Measurements from ENCODE around the gene ADAM15.

ADAM15 gene

GRCh38 chr1:155094622-155094948 is 43.5 kb downstream of the ADAM15 start:
- no peak for TF ChIP-seq CTCF (IDR thresholded peaks at IDR 0.05; ENCODE audit: extremely low read depth, missing control alignments)
- no peak for DNase-seq (ENCODE audit: low spot score)

- DNase-seq (ENCODE audit: low spot score), result no peak
- TF ChIP-seq CTCF (IDR thresholded peaks at IDR 0.05; ENCODE audit: extremely low read depth, missing control alignments), result no peak
Observed at GRCh38 chr1:155099331-155099730, 48.2 kb downstream of the ADAM15 start.

GRCh38 chr1:155103325-155103724 is 52.2 kb downstream of the ADAM15 start:
- DNase-seq (ENCODE audit: low spot score), result no peak
- TF ChIP-seq CTCF (IDR thresholded peaks at IDR 0.05; ENCODE audit: extremely low read depth, missing control alignments), result no peak

- no peak for DNase-seq (ENCODE audit: low spot score)
- no peak for TF ChIP-seq CTCF (IDR thresholded peaks at IDR 0.05; ENCODE audit: extremely low read depth, missing control alignments)
Observed at GRCh38 chr1:155104605-155105534, 53.8 kb downstream of the ADAM15 start.

GRCh38 chr1:155105604-155106011 is 54.5 kb downstream of the ADAM15 start:
- TF ChIP-seq CTCF (IDR thresholded peaks at IDR 0.05; ENCODE audit: extremely low read depth, missing control alignments), result no peak
- DNase-seq (ENCODE audit: low spot score), result no peak

- no peak for DNase-seq (ENCODE audit: low spot score)
- TF ChIP-seq CTCF (IDR thresholded peaks at IDR 0.05; ENCODE audit: extremely low read depth, missing control alignments), result no peak
Observed at GRCh38 chr1:155106862-155107261, 55.7 kb downstream of the ADAM15 start.

GRCh38 chr1:155107309-155108264 is 56.5 kb downstream of the ADAM15 start:
- DNase-seq (ENCODE audit: low spot score), result no peak
- TF ChIP-seq CTCF (IDR thresholded peaks at IDR 0.05; ENCODE audit: extremely low read depth, missing control alignments), result no peak
